GM12875 (cell line): ENCODE results near the gene C22orf39.

Experiments
- H3K4me3 ChIP-seq: one replicate; pipeline ENCODE4 v1.5.1; 2011; ENCODE audit warnings: low read depth, low read length, control low read depth
- CTCF ChIP-seq: IDR thresholded peaks from 2 replicates; pipeline ENCODE4 v1.5.1; 2011; ENCODE audit warnings: low read depth, mild to moderate bottlenecking, control low read depth, inconsistent platforms, low read length, moderate library complexity, borderline replicate concordance; ENCODE audit not compliant: insufficient read depth

Gene C22orf39

GRCh38 chr22:19424186-19424500 lies 23.4 kb downstream of the C22orf39 start:
- H3K4me3 ChIP-seq, result no peak overlapping the region
- no peak for TF ChIP-seq CTCF

- no peak overlapping the region for H3K4me3 ChIP-seq
- TF ChIP-seq CTCF, result no peak
Observed at GRCh38 chr22:19422440-19423301, 24.8 kb downstream of the C22orf39 start.

GRCh38 chr22:19420321-19420720 lies 27.2 kb downstream of the C22orf39 start:
- no peak for TF ChIP-seq CTCF
- no peak overlapping the region for H3K4me3 ChIP-seq

GRCh38 chr22:19419464-19420178 lies 27.9 kb downstream of the C22orf39 start:
- no peak overlapping the region for H3K4me3 ChIP-seq
- no peak for TF ChIP-seq CTCF

- TF ChIP-seq CTCF, result no peak
- no peak overlapping the region for H3K4me3 ChIP-seq
Observed at GRCh38 chr22:19419086-19419463, 28.4 kb downstream of the C22orf39 start.

GRCh38 chr22:19412923-19413322 lies 34.6 kb downstream of the C22orf39 start:
- no peak overlapping the region for H3K4me3 ChIP-seq
- no peak for TF ChIP-seq CTCF

GRCh38 chr22:19412478-19412877 lies 35.0 kb downstream of the C22orf39 start:
- TF ChIP-seq CTCF, result no peak
- no peak overlapping the region for H3K4me3 ChIP-seq
